ENCODE results near the gene XPR1.
"Not testable (repeated sequence)": the region's sequence is repeated elsewhere in the genome, so short reads cannot be mapped to it uniquely, and the experiment has no call there.

The XPR1 gene

DNA sequence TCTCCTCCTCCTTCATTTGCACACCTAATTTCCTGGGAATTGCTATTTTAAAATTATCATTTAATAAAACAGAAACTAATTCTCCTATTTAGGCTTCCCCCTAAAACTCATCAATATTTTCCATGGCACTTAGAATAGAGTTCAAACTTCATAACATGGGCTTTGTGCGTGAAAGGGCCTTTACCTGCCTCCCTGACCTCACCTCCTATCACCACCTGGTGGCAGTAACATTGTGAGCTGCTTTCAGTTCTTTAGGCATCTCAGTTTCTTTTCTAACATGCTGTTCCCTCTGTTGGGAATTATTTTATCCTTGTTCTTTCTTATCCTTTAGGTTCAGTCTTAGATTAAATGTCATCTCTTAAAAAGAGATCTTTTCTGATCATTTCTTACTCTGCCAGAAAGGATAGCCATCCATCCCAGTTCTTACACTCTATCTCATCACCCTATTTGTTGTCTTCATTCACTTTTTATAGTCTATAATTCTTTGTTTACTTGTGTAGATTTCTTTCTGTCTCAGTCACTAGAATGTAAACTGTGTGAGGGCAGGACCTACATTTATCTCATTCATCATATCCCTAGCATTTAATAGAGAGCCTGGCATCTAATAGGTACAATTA lies 147.1 kb downstream of the XPR1 start:
- DNase-seq (ENCODE audit: low read depth in 4 of 4, low spot score in 1 of 4): no peak

- no peak for DNase-seq (ENCODE audit: low read depth in 4 of 4, low spot score in 1 of 4)
Observed at GRCh38 chr1:180779584-180779983, 147.8 kb downstream of the XPR1 start.

DNA sequence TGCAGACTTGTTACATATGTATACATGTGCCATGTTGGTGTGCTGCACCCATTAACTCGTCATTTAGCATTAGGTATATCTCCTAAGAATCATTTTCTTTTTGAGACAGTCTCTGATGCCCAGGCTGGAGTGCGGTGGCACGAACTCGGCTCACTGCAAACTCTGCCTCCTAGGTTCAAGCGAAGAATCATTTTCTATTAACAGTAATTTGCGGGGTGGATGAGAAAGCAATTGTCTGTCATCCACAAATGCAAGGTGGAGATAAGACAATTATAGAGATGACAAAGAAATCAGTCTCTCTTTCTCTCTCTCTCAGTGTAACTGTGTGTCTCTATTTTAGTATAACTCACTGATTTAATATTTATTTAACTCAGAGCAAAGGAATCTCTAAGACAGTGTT lies 149.9 kb downstream of the XPR1 start:
- no peak for DNase-seq (ENCODE audit: low read depth in 4 of 4, low spot score in 1 of 4)

DNA sequence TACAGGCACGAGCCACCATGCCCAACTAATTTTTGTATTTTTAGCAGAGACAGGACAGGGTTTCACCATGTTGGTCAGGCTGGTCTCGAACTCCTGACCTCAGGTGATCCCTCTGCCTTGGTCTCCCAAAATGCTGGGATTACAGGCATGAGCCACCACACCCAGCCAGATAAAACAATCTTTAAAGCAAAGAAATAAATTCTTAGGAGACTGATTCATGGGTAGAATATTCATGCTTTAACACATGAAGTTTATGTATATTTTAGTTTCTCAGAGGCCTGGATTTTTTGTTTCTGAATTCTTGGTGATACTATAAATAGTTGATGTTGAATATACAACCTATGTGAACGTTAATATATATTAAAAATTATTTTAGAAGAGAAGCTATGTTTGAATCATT lies 153.5 kb downstream of the XPR1 start:
- DNase-seq (ENCODE audit: low read depth in 4 of 4, low spot score in 1 of 4): no peak

GRCh38 chr1:180785887-180786286 lies 154.1 kb downstream of the XPR1 start:
- DNase-seq (ENCODE audit: low read depth in 4 of 4, low spot score in 1 of 4): no peak

GRCh38 chr1:180786624-180787023 lies 154.8 kb downstream of the XPR1 start:
- no peak for DNase-seq (ENCODE audit: low read depth in 4 of 4, low spot score in 1 of 4)

DNA sequence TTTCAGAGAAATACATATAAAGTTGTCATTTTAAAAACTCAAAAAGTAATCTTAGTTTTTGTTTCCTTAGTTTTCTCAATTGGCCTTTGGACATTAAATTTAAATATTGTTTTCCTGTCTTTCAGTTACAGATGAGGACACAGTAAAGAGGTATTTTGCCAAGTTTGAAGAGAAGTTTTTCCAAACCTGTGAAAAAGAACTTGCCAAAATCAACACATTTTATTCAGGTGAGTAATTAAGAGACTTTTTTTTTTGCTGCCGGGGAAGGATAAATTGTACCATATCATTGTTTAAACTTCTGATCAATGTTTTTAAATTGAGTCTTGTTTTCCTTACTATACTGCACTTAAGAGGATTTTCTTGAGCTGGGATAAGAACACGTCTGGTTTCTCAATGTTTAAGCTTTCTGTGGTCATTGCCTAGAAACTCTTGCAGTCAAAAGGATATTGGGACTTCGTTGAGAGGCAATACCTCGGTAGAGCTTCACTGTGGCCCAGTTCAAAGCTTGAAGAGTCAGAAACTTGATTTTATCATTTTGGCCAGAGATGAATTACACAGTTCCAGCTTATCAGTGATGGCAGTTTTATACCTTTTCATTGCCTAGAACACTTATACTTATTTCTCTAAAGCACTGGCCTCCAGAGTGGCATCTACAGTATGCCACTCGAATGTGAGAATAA lies 155.9 kb downstream of the XPR1 start:
- no peak for DNase-seq (ENCODE audit: low read depth in 4 of 4, low spot score in 1 of 4)

- no peak for DNase-seq (ENCODE audit: low read depth in 4 of 4, low spot score in 1 of 4)
Observed at GRCh38 chr1:180789460-180789859, 157.6 kb downstream of the XPR1 start.

DNA sequence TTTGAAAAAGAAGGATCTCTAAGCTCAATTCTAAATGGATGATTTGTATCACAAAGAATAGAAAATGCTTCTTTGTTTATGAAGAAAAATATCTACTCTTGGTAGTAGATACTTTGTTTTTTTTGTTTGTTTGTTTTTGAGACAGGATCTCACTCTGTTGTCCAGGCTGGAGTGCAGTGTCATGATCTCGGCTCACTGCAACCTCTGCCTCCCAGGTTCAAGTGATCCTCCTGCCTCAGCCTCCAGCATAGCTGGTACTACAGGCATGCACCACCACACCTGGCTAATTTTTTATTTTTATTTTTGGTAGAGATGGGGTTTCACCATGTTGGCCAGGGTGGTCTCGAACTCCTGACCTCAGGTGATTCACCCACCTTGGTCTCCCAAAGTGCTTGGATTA lies 159.3 kb downstream of the XPR1 start:
- not testable (repeated sequence) for DNase-seq (ENCODE audit: low read depth in 4 of 4, low spot score in 1 of 4)

- DNase-seq (ENCODE audit: low read depth in 4 of 4, low spot score in 1 of 4): no peak
Observed at GRCh38 chr1:180791806-180792205, 160.0 kb downstream of the XPR1 start.

DNA sequence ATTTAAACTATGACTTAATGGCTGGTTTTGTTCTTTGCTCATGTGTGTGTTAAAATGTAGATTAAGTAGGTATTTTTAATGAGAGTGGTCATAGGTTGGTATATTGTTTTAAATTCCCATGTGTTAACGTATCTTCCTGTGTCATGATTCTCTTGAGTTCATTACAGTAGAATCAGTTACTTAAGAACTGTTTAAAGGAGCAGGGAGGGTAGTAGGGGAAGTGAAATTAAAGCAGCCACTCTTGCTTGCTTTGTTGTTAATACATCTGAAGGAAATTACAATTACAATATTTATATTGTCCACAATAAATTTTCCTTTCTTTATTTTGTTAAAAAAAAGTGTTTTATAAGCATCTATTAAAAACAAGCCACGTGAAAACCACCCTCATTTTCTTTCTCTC lies 161.6 kb downstream of the XPR1 start:
- DNase-seq (ENCODE audit: low read depth in 4 of 4, low spot score in 1 of 4): no peak

- DNase-seq (ENCODE audit: low read depth in 4 of 4, low spot score in 1 of 4): no peak
Observed at GRCh38 chr1:180796897-180797640, 165.2 kb downstream of the XPR1 start.

DNA sequence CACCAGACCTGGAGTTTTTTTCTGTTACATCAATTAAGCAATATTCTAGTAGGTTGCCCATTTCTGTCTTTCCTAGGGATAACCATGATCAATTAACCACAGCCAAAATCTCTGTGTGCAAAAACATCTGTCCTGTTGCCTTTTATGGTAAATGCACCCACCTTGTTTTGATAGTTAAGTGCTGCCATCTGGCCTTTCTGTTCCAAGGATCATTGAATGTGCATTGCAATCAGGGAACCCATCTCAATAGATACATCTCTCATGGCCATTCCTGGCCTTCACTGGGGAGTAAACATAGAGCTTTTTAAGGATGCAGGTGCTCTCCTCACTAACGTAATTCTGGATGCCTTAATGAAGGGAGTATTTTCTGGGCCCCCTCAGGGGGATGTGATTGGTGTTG lies 169.1 kb downstream of the XPR1 start:
- no peak for DNase-seq (ENCODE audit: low read depth in 4 of 4, low spot score in 1 of 4)

DNA sequence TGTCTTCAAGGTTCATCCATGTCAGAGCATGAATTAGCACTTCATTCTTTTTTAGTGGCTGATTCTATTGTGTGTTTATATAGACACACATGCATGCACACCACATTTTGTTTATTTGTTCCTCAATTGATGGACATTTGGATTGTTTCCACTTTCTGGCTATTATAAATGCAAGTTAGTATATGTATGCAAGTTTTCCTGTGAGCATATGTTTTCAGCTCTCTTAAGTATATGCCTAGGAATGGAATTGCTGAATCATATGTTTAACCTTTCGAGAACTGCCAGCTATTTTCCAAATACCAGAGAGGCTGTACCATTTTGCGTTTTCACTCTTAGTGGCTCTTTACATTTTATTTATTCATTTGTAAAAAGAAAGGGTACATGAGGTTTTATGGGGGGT lies 171.0 kb downstream of the XPR1 start:
- DNase-seq (ENCODE audit: low read depth in 4 of 4, low spot score in 1 of 4): no peak

DNA sequence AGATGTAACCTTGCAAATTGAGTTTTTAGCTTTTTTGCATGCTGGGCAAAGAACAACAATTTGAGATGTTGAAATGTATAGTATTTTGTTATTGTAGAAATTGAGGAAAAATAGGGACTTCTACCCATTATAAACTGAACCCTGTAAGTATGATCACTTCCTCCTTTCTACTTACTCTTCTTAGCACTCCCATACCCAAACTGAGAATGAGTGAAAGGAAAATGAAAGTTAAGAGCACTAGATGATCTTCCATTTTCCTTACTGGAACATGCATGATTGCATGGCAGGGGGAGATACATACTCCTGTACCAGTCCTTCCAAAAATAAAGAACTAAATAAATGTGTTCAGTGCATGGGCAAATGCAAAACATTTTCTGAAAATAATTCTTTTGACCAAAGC lies 173.5 kb downstream of the XPR1 start:
- DNase-seq (ENCODE audit: low read depth in 4 of 4, low spot score in 1 of 4): no peak

- DNase-seq (ENCODE audit: low read depth in 4 of 4, low spot score in 1 of 4): no peak
Observed at GRCh38 chr1:180811298-180811697, 179.5 kb downstream of the XPR1 start.

GRCh38 chr1:180811886-180812285 lies 180.1 kb downstream of the XPR1 start:
- no peak for DNase-seq (ENCODE audit: low read depth in 4 of 4, low spot score in 1 of 4)

DNA sequence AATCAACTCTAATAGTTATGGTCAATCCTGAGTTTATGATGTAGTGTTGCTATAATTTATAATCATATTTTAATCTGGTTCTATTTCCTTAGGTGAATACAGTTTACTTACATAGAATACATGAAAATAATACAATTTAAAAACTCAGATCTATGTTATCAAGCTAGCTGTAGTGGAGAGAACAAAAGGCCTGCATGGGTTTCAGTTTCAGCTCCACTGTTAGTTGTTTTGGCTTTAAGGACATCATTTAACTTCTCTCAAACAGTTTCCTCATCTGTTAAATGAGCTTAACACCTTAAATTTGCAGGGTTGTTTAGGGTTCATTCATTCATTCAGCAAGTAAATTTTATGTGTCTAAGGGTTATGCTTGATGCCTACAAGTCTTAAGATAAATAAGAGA lies 182.4 kb downstream of the XPR1 start:
- DNase-seq (ENCODE audit: low read depth in 4 of 4, low spot score in 1 of 4): no peak

- DNase-seq (ENCODE audit: low read depth in 4 of 4, low spot score in 1 of 4): no peak
Observed at GRCh38 chr1:180815188-180815587, 183.4 kb downstream of the XPR1 start.

GRCh38 chr1:180816132-180816531 lies 184.3 kb downstream of the XPR1 start:
- DNase-seq (ENCODE audit: low read depth in 4 of 4, low spot score in 1 of 4): no peak

- no peak for DNase-seq (ENCODE audit: low read depth in 4 of 4, low spot score in 1 of 4)
Observed at GRCh38 chr1:180821970-180822369, 190.1 kb downstream of the XPR1 start.

- DNase-seq (ENCODE audit: low read depth in 4 of 4, low spot score in 1 of 4): not testable (repeated sequence)
Observed at GRCh38 chr1:180831507-180831906, 199.7 kb downstream of the XPR1 start.
